Dermis microvascular lymphatic vessel endothelial cell (primary cell): ENCODE measurements around the gene GBX1. TPM values are rescaled to one million over a fixed set of nuclear protein-coding genes. Genes with fewer than 3 reads are reported as not detected.

Experiments
- DNase-seq, 2 donors: peaks; one replicate each; pipeline versions ENCODE4 v3.0.0 to v3.0.0-alpha.2; 2010; ENCODE audit warnings: low read depth in 2 of 2
- total RNA-seq: library from RNA; depleted of rRNA; stranded (reverse); fragments of >200 nt; gene quantifications from 2 replicates; pipeline ENCODE4 v1.2.1, GENCODE V29; 2014

Gene GBX1
- total RNA-seq, 1 donor from 2014 or later, result not detected

DNA sequence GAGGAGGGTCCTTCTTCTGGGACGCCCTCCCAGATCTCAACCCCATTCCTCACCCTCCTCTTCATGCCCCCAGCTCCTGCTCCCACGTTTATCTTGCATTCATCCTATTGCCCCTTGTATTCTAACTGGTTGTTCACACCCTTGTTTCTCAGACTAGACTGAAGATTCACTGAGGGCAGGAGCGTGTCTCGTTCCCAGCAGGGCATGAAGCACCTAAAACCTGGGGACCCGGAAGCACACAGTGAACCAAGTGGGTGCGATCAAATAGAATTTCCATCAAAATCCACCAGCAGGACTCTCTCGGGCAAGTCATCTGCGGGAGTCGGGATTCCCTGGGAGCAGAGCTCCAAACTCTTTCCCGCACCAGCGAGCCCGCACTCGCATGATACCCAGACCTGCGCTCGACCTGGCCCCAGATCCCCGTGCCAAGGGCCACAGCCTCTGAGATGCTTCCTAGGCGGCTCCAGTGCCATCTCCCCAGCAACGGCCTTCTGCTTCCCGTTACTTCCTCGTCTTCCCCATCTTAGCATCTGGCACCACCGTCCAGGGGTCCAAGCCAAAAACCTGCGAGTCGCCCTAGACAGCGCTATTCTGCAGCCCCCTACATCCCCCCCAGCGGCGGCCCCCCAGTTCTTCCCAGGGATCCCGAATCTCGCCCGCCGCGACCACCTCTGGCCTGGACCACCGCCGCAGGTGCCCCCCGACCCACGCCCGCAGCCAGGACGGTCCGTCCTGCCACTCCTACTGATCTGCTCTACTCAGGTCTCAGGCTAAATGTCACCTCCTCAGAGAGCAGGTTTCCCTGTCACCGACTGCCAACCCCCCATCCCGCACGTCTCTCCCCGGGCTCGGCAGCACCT is 6.1 kb upstream of the GBX1 start:
- no peak for DNase-seq

DNA sequence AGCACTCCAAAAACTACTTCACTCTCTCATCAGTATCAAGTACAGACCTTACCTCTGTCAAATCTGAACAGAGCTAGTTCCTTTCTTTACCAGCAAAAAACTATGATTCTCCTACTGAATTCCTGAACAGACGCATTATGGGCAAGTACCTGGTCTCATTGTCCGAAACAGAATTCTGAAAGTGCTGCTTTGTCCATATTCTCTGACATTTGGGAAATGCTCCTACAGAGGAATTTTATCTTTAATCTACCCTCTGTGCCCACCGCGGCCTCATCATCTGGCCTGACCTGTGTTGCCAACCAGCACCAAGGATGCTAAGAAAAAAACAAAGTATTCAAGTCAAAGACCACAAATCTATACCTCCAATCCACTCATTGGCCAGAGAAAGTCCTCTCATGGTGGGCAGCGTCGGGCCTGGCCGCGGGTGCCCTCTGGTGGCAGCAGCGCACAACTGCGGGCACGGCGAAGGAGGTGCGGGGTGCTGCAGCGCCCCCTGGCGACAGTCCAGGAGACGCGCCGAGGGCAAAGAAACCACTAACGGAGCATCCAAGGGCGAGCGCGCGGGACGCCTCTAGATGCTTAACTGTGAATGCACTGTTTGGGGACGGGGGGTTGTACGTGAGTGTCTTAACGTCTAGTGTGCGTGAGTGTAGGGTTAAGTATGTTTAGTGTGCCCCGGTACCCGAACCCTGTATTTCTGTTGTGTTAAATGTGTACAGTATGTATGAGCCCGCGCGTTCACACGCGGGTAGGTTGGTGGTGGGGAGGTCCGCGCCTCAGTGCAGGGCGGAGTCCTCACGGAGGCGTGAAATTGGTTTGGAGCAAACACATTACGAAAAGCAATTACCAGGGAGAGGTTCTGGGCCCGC is 5.0 kb upstream of the GBX1 start:
- peak; percentile 33 to 72 for DNase-seq

DNA sequence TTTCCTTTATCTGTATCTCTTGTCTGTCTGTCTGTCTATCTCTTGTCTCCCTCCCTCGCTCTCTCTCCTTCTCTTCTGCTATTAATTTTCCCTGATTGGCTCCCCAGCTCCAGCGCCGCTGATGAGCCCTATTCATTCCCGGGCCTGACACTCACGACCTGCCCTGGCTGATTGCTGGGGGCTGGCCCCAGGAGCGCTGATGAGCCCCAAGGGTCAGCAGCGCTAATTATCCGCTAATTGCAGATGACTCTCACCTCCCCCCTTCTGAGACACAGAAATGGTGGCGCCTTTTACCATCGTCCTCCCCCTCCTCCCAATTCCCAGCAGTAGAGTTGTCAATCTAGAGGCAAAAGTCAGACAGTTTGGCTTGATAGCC is 1.3 kb upstream of the GBX1 start:
- DNase-seq, result no peak

DNA sequence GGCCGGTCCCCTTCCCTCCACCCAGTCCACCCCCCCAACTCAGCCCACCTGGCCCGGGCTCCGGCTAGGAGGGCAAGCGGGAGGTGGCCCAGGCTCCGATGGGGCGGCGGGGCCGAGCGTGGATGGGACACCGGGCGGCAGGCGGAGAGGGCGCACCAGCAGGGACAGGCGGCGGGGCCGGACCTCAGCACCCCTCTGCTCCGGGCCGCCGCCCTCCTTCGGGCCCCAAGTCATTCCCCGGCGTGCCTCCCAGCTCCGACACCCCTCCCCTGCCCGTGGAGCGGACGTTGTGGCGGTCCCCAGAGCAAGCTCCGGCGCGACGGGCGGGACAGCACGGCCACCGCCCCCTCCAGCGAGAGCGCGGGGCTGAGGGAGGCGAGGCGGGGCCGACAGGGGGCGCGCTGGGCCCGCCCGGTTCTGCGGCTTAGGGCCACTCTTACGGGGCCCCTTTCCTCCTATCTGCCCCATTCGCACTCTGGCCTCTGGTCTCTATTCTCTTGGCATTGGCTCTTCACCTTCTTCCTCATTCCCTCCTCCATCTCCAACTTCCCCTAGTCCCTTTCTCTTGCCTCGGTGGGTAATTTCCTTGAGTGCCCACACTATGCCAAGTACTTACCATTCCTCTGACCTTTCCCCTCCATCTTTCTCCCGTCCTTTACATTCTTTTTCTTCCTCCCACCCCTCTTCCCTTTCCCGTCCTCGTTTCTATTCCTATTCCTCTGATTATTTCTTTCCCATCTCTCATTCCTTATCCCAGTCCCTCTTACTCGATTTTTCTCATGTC is 701 bp upstream of the GBX1 start:
- peak in 1 of 2 donors; percentile 33 for DNase-seq

DNA sequence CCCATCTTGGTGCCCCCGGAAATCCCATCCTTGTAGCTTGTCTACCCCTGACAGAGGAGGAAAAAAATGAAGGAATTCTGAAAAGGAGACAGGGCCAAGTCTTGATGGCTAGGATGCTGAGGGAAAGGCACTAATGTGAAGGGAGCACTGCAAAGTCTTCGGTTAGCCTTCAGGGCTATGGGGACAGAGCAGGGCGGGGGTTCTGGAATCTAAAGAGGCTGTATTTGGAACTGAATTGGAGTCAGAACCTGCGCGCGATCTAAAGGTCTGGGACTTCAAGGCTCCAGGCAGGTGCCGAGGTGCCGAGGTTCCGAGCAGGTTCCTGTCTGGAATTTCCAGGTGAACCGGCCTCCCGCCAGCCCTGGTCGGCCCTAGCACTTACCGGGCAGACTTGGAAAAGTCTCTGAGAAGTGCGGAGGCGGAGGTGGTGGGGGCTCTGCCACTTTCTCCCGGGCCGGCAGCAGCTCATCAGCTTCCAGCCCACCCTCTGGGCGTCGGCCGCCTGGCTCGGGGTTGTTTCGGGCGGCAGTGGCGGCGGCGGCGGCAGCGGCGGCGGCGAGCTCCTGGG is 781 bp downstream of the GBX1 start:
- DNase-seq, result no peak

DNA sequence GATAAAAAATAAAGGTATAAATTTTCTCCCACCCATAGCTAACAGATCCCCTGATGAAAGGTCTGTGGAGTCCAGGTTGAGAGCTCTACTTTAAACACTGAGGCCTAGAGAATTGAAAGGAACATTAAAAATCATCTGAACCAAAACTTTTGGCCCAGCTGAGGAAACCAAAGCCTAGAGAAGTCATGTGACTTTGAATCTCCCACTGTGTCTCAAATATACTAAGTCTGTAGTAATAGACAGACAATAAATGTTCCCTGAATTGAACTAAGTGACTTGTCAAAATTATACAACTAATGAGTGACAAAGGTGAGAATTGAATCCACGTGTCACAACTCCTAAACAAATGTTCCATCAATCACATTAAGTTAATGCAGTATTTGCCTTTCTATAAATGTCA is 5.7 kb downstream of the GBX1 start:
- no peak for DNase-seq

DNA sequence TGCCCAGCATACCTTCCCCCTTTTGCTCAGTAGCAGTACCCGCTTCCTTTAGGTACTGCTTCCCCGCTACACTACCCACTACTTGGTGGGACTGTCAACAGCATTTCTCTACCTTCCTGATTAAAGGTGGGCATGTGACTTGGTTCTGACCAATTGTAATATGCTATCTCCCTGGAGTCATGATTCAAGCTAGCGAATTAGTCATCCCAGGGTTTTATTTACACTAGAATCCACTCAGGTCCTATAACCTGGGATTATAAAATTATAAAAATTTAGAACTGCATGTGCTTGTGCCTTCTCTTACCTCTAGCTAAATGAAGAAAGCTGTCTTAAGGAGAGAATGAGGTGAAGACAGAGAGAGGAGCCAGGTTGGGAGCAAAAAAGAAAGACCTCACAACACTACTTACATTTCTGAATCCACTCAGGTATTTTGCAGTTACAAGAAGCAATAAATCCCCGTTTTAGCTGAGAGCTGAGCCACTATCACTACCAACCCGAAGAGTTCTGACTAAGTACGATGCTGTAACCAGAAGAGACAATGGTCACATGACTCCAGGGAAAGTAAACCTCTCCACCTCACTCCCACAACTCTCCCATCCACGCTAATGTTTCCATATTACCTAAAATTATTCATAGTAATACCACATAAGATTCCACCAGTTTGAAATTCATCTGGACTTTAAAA is 9.7 kb downstream of the GBX1 start:
- DNase-seq, result peak in 1 of 2 donors; percentile 59

DNA sequence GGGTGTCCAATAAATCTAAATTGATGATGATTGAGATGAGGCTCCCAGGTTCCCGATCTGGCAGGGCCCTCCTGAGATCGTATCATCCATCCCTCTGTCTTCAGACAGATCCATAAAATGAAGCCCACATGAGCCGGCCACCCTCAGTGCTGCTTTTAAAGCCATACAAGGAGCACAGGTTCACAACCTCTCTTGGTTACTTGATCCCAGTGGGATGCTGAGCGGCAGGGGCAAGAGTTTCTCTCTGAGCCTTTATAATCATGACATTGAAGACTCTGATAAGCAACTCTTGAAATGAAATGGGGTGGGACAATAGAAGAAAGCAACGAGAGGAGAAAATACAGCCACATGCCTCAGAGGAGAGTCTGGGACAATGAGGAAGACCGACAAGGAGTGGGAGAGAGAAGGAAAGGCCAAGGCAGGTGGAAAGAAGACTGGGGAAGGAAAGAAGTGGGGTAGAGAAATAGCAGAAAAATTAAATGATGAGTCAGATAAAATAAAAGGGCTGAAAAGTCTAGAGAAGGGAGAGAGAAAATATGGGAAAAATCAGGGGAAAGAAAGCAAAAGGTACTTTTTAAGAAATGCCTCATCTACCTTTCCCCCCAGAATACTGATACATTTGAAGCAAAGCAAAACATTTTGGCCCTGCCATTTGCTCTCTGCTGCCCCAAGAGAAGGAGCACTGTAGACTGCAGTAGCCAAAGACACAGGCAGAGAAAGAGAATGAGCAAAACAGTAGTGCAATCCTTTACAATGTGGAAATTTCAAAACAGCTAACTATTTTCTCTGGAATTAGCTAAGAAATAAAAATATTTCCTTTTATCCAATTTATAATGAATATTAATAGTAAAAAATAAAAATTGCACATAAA is 14.6 kb downstream of the GBX1 start:
- no peak for DNase-seq

DNA sequence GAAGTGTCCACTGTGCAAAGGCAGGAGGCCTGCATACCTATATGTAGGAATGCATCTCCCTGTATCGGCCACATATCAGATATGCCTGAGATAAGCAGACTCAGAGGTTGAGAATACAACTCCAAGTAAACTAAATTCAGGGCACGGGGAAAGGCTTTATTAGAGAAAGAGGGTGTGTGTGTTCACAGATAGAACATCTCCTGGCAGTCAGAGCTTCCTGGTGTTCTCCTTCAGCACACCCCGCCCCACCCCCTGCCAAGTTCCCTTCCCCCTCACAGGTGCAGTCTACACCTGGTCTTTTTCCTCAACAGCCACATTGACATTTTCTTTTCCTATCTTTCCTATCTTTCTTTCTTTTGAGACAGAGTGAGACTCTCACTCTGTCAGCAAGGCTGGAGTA is 17.1 kb downstream of the GBX1 start:
- DNase-seq, result no peak

DNA sequence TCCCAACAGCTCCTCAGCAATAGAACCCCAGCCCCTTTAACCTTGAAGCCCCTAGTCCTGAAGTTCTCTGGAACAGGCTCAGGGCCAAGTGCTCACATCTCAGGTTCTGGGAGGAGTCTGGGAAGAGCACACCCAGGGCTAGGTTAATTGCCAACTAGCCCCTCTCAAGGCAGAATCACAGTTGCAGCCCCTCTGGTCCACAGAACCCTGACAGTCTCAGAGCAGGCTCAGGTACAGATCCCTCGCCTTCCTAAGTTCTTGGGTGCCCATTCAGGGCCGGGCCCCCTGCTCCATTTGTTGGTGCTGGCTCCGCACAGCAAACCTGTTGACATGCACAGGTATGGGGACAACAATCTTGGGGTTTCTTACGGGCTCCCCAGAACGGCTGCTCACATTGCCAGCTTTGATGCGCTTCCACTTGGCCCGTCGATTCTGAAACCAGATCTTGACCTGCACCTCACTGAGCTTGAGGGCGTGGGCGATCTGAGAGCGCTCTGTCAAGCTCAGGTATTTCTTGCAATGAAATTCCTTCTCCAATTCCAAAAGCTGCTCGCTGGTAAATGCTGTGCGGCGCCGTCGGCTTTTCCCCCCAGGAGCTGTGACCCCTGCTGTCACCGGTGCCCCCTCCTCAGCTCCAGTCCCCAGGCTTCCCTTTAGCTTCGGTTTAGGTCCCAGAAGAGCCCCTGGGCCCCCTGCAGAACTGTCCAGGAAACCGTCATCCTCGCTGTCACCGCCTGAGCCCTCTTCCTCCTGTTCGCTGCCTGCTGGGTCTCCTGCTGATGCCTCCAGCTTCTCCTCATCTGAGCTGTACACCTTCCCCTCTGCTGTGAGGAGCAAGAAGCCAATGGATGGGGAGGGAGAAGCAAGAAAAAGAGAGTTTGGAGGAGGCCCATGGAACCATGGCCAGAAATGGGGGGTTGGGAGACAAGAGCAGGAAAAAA is 18.9 kb downstream of the GBX1 start:
- no peak for DNase-seq

DNA sequence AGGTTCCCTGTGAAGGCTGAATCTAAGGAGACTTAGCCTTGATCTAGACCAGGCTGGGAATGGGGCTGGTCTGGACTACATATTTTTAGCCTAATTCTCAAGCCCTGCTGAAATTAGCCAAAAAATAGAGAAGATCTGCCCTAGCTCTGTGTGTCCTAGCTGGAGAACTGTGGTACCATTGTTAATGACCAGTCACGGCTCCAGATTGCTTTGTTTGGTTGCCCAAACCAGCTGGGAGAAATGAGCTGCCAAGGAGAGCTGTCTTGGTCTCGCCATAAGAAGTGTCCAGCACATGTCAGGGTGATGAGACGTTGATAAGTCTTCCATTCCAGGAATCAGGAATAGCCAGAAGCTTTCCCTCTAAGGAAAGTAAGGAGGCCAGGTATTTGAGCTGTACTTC is 20.7 kb downstream of the GBX1 start:
- DNase-seq, result no peak

DNA sequence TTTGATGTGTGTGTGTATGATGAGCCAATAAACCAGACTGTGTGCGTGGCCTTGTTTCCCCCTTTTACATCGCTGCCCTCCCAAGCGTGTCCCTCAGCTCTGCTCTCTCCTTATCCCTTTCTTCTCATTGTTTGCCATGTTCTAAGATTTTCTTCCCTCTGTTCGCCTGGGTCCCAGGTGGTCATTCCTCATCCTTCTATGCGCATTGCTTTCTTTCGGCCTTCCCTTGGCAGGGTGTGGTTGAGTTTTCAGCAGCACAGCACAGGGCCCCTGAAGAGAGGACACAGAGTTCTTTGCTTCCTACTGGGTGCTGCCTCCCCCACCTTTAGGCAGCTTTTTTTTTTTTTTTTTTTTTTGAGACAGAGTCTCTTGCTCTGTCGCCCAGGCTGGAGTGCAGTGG is 23.1 kb downstream of the GBX1 start:
- no peak for DNase-seq

DNA sequence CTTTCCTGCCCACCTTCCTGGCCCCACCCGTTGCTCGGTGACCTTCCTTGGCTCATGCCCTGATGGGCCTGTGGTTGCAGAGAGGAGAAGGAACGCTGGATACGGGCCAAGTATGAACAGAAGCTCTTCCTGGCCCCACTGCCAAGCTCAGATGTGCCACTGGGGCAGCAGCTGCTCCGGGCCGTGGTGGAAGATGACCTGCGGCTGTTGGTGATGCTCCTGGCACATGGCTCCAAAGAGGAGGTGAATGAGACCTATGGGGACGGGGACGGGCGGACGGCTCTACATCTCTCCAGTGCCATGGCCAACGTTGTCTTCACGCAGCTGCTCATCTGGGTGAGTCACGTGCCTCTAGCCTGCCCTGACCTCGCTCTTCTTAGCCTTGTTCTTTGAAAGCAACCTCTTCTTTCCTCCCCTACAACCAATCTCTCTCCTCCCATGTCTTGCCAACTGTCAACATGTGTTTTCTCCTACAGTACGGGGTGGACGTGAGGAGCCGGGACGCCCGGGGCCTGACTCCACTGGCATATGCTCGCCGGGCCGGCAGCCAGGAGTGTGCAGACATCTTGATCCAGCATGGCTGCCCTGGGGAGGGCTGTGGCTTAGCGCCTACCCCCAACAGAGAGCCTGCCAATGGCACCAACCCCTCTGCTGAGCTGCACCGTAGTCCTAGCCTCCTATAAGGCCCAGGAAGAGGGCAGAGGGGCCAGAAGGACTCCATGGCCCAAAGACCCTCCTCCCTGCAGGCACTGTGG is 24.1 kb downstream of the GBX1 start:
- DNase-seq, result peak in 1 of 2 donors; percentile 7

DNA sequence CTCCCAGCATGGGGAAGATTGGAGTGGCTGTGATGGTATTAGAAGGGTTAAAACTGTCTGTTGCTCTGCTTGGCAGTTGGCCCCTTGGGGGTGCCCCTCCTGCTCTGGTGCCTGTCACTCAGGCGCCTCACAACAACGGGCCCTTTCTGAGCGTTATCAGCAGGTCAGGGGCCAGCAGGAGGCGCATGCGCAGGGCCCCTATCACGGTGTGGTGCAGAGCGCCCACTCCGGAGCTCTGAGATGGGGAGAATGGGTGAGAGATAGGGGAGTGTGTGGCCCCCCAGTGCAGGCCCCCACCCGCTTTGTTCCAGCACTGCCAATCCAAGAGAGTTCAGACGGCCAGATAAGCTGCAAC is 24.8 kb downstream of the GBX1 start:
- no peak for DNase-seq

DNA sequence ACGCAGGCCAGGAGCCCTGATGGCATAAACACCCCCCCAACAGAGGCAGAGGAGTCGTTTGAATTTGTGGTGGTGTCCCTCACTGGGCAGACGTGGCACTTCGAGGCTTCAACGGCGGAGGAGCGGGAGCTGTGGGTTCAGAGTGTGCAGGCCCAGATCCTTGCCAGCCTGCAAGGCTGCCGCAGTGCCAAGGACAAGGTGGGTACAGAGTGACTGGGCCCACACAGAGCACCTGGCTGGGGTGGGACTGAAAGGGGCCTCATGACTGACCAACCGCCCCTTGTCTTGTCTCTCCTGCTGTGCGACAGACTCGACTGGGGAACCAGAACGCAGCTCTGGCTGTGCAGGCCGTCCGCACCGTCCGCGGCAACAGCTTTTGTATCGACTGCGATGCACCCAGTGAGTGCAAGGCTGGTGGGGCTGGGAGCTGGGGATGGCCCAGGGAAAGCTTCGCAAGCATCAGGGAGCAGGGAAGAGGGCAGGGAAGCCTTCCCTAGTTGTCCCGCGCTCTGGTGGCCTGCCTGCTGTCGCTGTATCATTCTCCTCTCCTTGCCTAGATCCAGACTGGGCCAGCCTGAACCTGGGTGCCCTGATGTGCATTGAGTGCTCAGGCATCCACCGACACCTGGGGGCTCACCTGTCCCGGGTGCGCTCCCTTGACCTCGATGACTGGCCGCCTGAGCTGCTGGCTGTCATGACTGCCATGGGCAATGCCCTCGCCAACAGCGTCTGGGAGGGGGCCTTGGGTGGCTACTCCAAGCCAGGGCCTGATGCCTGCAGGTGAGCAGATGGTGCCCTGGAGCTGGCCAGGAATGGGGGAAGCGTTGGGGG is 25.4 kb downstream of the GBX1 start:
- no peak for DNase-seq

DNA sequence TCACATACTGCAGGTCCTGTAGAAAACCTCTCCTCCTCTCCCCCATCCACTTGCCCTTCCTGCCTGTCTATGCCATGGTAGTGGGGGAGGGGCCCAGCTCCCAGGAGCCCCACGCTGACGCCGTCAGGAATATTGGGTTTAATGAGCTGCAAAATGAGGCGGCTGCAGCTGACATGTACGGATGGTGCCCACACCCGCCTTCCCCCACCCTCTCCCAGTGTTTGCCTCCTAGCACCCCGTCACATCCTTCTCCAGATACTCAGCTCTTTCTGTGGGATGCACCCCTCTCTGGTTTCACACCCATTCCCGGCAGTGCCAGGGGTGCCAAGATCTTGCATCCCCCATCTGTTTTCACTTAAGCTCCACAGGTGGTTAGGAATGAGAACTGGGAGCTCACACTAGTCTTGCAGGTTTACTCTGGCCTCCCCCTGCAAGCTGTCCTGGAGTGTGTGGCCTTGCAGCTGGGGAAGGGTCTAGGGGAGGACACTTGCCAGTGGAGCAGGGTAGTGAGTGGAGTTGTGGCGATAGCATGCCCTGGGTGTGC is 26.1 kb downstream of the GBX1 start:
- DNase-seq, result no peak

DNA sequence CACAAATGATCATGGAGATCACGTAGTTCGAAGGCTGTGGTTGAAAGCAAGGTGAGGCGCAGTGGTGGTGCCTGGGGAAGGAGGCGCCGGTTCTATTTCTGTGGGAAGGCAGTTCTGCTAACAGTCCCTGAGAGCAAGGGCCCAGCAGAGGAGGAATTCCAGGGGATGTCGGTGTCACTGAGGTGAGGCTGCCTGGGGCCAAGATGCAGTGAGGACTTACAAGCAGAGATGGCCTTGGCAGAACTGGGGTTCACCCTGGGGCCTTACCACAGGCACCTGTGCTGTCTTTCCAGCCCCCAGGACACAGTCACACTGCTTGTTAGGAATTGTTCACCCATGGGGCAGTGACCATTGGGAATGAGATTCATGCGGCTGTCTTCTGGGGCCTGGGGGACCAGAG is 26.7 kb downstream of the GBX1 start:
- no peak for DNase-seq
